Measurements from ENCODE around the gene TRAF4. TPM values are rescaled to one million over a fixed set of nuclear protein-coding genes. Genes with fewer than 3 reads are reported as not detected.
"Not testable (repeated sequence)": the region's sequence is repeated elsewhere in the genome, so short reads cannot be mapped to it uniquely, and the experiment has no call there.

The TRAF4 gene
- total RNA-seq, 1 donor from 2014 or later: 86.4 TPM

GRCh38 chr17:28735242-28735722, 8.5 kb upstream of the TRAF4 start:
- H3K4me3 ChIP-seq (ENCODE audit: low read depth, low read length): no peak overlapping the region
- TF ChIP-seq CTCF (conservative IDR thresholded peaks at IDR 0.05; ENCODE audit: low read depth, low read length): no peak
- no peak for DNase-seq (ENCODE audit: low read depth)

GRCh38 chr17:28735913-28736769, 7.7 kb upstream of the TRAF4 start:
- not testable (repeated sequence) for H3K4me3 ChIP-seq (ENCODE audit: low read depth, low read length); DNase-seq (ENCODE audit: low read depth)

GRCh38 chr17:28737316-28737715, 6.5 kb upstream of the TRAF4 start:
- DNase-seq (ENCODE audit: low read depth): no peak
- H3K4me3 ChIP-seq (ENCODE audit: low read depth, low read length): no peak overlapping the region
- no peak for TF ChIP-seq CTCF (conservative IDR thresholded peaks at IDR 0.05; ENCODE audit: low read depth, low read length)

GRCh38 chr17:28737770-28738679, 5.8 kb upstream of the TRAF4 start:
- no peak for TF ChIP-seq CTCF (conservative IDR thresholded peaks at IDR 0.05; ENCODE audit: low read depth, low read length)
- H3K4me3 ChIP-seq (ENCODE audit: low read depth, low read length): no peak overlapping the region
- no peak for DNase-seq (ENCODE audit: low read depth)

GRCh38 chr17:28738680-28739384, 5.0 kb upstream of the TRAF4 start:
- DNase-seq (ENCODE audit: low read depth): no peak
- TF ChIP-seq CTCF (conservative IDR thresholded peaks at IDR 0.05; ENCODE audit: low read depth, low read length): no peak
- no peak overlapping the region for H3K4me3 ChIP-seq (ENCODE audit: low read depth, low read length)

GRCh38 chr17:28740406-28741357, 3.1 kb upstream of the TRAF4 start:
- no peak for TF ChIP-seq CTCF (conservative IDR thresholded peaks at IDR 0.05; ENCODE audit: low read depth, low read length)
- DNase-seq (ENCODE audit: low read depth): no peak
- no peak overlapping the region for H3K4me3 ChIP-seq (ENCODE audit: low read depth, low read length)

All from epithelial cell of proximal tubule (primary cell).